Dendritic cell treated with granulocyte-macrophage colony-stimulating factor and Interleukin-4, amounts not matched to agents 40 ng/mL and 50 ng/mL, for 4 days (primary cell): ENCODE results near the gene TMPRSS15.

Experiments used
- H3K27ac Mint-ChIP-seq: one replicate; pipeline ENCODE4 v1.8.0; 2022; ENCODE audit warnings: mild to moderate bottlenecking, mixed read lengths
- H3K27me3 Mint-ChIP-seq: one replicate; pipeline ENCODE4 v1.8.0; 2022; ENCODE audit warnings: mild to moderate bottlenecking, mixed read lengths
- H3K36me3 Mint-ChIP-seq: one replicate; pipeline ENCODE4 v1.8.0; 2022; ENCODE audit warnings: low read depth, mixed read lengths
- H3K4me1 Mint-ChIP-seq: one replicate; pipeline ENCODE4 v1.8.0; 2022; ENCODE audit warnings: low read depth, mixed read lengths
- H3K4me3 Mint-ChIP-seq: one replicate; pipeline ENCODE4 v1.8.0; 2022; ENCODE audit warnings: mild to moderate bottlenecking, moderate library complexity, mixed read lengths
- H3K9me3 Mint-ChIP-seq: one replicate; pipeline ENCODE4 v1.8.0; 2022; ENCODE audit warnings: mixed read lengths
- intact Hi-C: fragments of 100-400 bp; cut with micrococcal nuclease; formaldehyde crosslinking; loops from one replicate; pipeline ENCODE4 v1.15.0; 2022

Gene TMPRSS15

GRCh38 chr21:18289876-18290275 lies 113.7 kb downstream of the TMPRSS15 start:
- Mint-ChIP-seq H3K4me1 (no peaks in the 10 kb centered on the region), H3K27ac (no peak overlapping the region), H3K27me3 (no peaks in the 10 kb centered on the region), H3K4me3 (no peak overlapping the region), H3K36me3 (no peaks in the 10 kb centered on the region), H3K9me3 (no peaks in the 10 kb centered on the region)
- intact Hi-C loops: no loop called here

- no peaks in the 10 kb centered on the region for H3K9me3 Mint-ChIP-seq
- H3K4me1 Mint-ChIP-seq: no peaks in the 10 kb centered on the region
- H3K27me3 Mint-ChIP-seq: no peaks in the 10 kb centered on the region
- intact Hi-C loops: no loop called here
- H3K27ac Mint-ChIP-seq: no peak overlapping the region
- no peaks in the 10 kb centered on the region for H3K36me3 Mint-ChIP-seq
- H3K4me3 Mint-ChIP-seq: no peak overlapping the region
Observed at GRCh38 chr21:18285379-18285778, 118.2 kb downstream of the TMPRSS15 start.

GRCh38 chr21:18275781-18276180 lies 127.8 kb downstream of the TMPRSS15 start:
- no peaks in the 10 kb centered on the region for H3K4me1 Mint-ChIP-seq
- H3K27me3 Mint-ChIP-seq: no peaks in the 10 kb centered on the region
- no peak overlapping the region for H3K4me3 Mint-ChIP-seq
- no peak overlapping the region for H3K27ac Mint-ChIP-seq
- no peaks in the 10 kb centered on the region for H3K9me3 Mint-ChIP-seq
- intact Hi-C loops: no loop called here
- H3K36me3 Mint-ChIP-seq: no peaks in the 10 kb centered on the region

- H3K4me3 Mint-ChIP-seq: no peak overlapping the region
- H3K27me3 Mint-ChIP-seq: no peaks in the 10 kb centered on the region
- H3K9me3 Mint-ChIP-seq: no peaks in the 10 kb centered on the region
- no peak overlapping the region for H3K27ac Mint-ChIP-seq
- H3K36me3 Mint-ChIP-seq: no peaks in the 10 kb centered on the region
- intact Hi-C loops: no loop called here
- no peaks in the 10 kb centered on the region for H3K4me1 Mint-ChIP-seq
Observed at GRCh38 chr21:18274370-18274769, 129.2 kb downstream of the TMPRSS15 start.

- Mint-ChIP-seq H3K4me1 (no peaks in the 10 kb centered on the region), H3K27me3 (no peaks in the 10 kb centered on the region), H3K27ac (no peak overlapping the region), H3K4me3 (no peak overlapping the region), H3K9me3 (no peaks in the 10 kb centered on the region), H3K36me3 (no peaks in the 10 kb centered on the region)
- intact Hi-C loops: no loop called here
Observed at GRCh38 chr21:18273400-18273799, 130.2 kb downstream of the TMPRSS15 start.

- intact Hi-C loops: no loop called here
- no peaks in the 10 kb centered on the region for H3K36me3 Mint-ChIP-seq
- no peaks in the 10 kb centered on the region for H3K4me1 Mint-ChIP-seq
- no peaks in the 10 kb centered on the region for H3K9me3 Mint-ChIP-seq
- no peak overlapping the region for H3K27ac Mint-ChIP-seq
- no peaks in the 10 kb centered on the region for H3K27me3 Mint-ChIP-seq
- no peak overlapping the region for H3K4me3 Mint-ChIP-seq
Observed at GRCh38 chr21:18269856-18270255, 133.7 kb downstream of the TMPRSS15 start.

GRCh38 chr21:18268906-18269305 lies 134.7 kb downstream of the TMPRSS15 start:
- Mint-ChIP-seq H3K4me3 (no peak overlapping the region), H3K4me1 (no peaks in the 10 kb centered on the region), H3K27me3 (no peaks in the 10 kb centered on the region), H3K36me3 (no peaks in the 10 kb centered on the region), H3K27ac (no peak overlapping the region), H3K9me3 (no peaks in the 10 kb centered on the region)
- intact Hi-C loops: no loop called here

GRCh38 chr21:18267496-18267895 lies 136.1 kb downstream of the TMPRSS15 start:
- no peaks in the 10 kb centered on the region for H3K4me1 Mint-ChIP-seq
- H3K27me3 Mint-ChIP-seq: no peaks in the 10 kb centered on the region
- H3K4me3 Mint-ChIP-seq: no peak overlapping the region
- H3K36me3 Mint-ChIP-seq: no peaks in the 10 kb centered on the region
- no peak overlapping the region for H3K27ac Mint-ChIP-seq
- no peaks in the 10 kb centered on the region for H3K9me3 Mint-ChIP-seq
- intact Hi-C loops: no loop called here

- no peak overlapping the region for H3K27ac Mint-ChIP-seq
- H3K27me3 Mint-ChIP-seq: no peaks in the 10 kb centered on the region
Observed at GRCh38 chr21:18265944-18266343, 137.6 kb downstream of the TMPRSS15 start.

GRCh38 chr21:18253799-18254198 lies 149.8 kb downstream of the TMPRSS15 start:
- Mint-ChIP-seq H3K9me3 (no peaks in the 10 kb centered on the region), H3K27me3 (no peaks in the 10 kb centered on the region), H3K36me3 (no peaks in the 10 kb centered on the region), H3K27ac (no peak overlapping the region), H3K4me3 (no peak overlapping the region), H3K4me1 (no peaks in the 10 kb centered on the region)
- intact Hi-C loops: no loop called here

More at GRCh38 chr21:18265944-18266343, 137.6 kb downstream of the TMPRSS15 start:
- Mint-ChIP-seq H3K4me1 (no peaks in the 10 kb centered on the region), H3K36me3 (no peaks in the 10 kb centered on the region), H3K9me3 (no peaks in the 10 kb centered on the region), H3K4me3 (no peak overlapping the region)
- intact Hi-C loops: no loop called here

- Mint-ChIP-seq H3K4me3 (no peak overlapping the region), H3K36me3 (no peaks in the 10 kb centered on the region), H3K4me1 (no peaks in the 10 kb centered on the region), H3K27ac (no peak overlapping the region), H3K9me3 (no peaks in the 10 kb centered on the region), H3K27me3 (no peaks in the 10 kb centered on the region)
- intact Hi-C loops: no loop called here
Observed at GRCh38 chr21:18253221-18253620, 150.4 kb downstream of the TMPRSS15 start.

GRCh38 chr21:18252680-18253079 lies 150.9 kb downstream of the TMPRSS15 start:
- Mint-ChIP-seq H3K27me3 (no peaks in the 10 kb centered on the region), H3K9me3 (no peaks in the 10 kb centered on the region), H3K36me3 (no peaks in the 10 kb centered on the region), H3K4me1 (no peaks in the 10 kb centered on the region), H3K27ac (no peak overlapping the region), H3K4me3 (no peak overlapping the region)
- intact Hi-C loops: no loop called here

- no peaks in the 10 kb centered on the region for H3K4me1 Mint-ChIP-seq
Observed at GRCh38 chr21:18252256-18252655, 151.3 kb downstream of the TMPRSS15 start.

GRCh38 chr21:18251065-18251464 lies 152.5 kb downstream of the TMPRSS15 start:
- Mint-ChIP-seq H3K9me3 (no peaks in the 10 kb centered on the region), H3K36me3 (no peaks in the 10 kb centered on the region), H3K27me3 (peaks cover 4% of the 10 kb centered on the region), H3K4me1 (no peaks in the 10 kb centered on the region), H3K4me3 (no peak overlapping the region), H3K27ac (no peak overlapping the region)
- intact Hi-C loops: no loop called here

More at GRCh38 chr21:18252256-18252655, 151.3 kb downstream of the TMPRSS15 start:
- intact Hi-C loops: no loop called here
- Mint-ChIP-seq H3K9me3 (no peaks in the 10 kb centered on the region), H3K4me3 (no peak overlapping the region), H3K36me3 (no peaks in the 10 kb centered on the region), H3K27me3 (no peaks in the 10 kb centered on the region), H3K27ac (no peak overlapping the region)

- Mint-ChIP-seq H3K27ac (no peak overlapping the region), H3K36me3 (no peaks in the 10 kb centered on the region), H3K4me3 (no peak overlapping the region), H3K9me3 (no peaks in the 10 kb centered on the region), H3K4me1 (no peaks in the 10 kb centered on the region), H3K27me3 (peaks cover 18% of the 10 kb centered on the region)
- intact Hi-C loops: no loop called here
Observed at GRCh38 chr21:18249672-18250071, 153.9 kb downstream of the TMPRSS15 start.
